Uterus (tissue), 4 donors: ENCODE measurements around the gene ZNF750. TPM values are rescaled to one million over a fixed set of nuclear protein-coding genes. Genes with fewer than 3 reads are reported as not detected.

ENCODE experiments used
- DNase-seq, 2 donors: peaks; one replicate each; pipeline ENCODE4 v3.0.0-alpha.2; 2019 to 2020
- H3K27ac ChIP-seq, 2 donors: fragments of 200-600 bp; sonication (generic); 1 replicate in 1 of 2; 2 replicates in 1 of 2; pipeline ENCODE4 v1.5.1; 2016 to 2018
- H3K27me3 ChIP-seq, 2 donors: fragments of 200-600 bp; sonication (generic); one replicate each; pipeline ENCODE4 v1.5.1; 2018 to 2019; ENCODE audit warnings: control low read depth in 1 of 2
- H3K36me3 ChIP-seq, 2 donors: fragments of 200-600 bp; sonication (generic); one replicate each; pipeline ENCODE4 v1.5.1; 2019; ENCODE audit warnings: control low read depth in 1 of 2
- H3K4me1 ChIP-seq, 2 donors: fragments of 200-600 bp; sonication (generic); one replicate each; pipeline ENCODE4 v1.5.1; 2018 to 2019; ENCODE audit warnings: control low read depth in 1 of 2
- H3K4me3 ChIP-seq, 2 donors: fragments of 200-600 bp; sonication (generic); 1 replicate in 1 of 2; 2 replicates in 1 of 2; pipeline ENCODE4 v1.5.1; 2018 to 2019; ENCODE audit warnings: mild to moderate bottlenecking in 1 of 2
- H3K9me3 ChIP-seq, 2 donors: fragments of 200-600 bp; sonication (generic); one replicate each; pipeline ENCODE4 v1.5.1; 2019; ENCODE audit warnings: control low read depth in 1 of 2
- POLR2A ChIP-seq, 2 donors: fragments of 450-650 bp; IDR thresholded peaks; one replicate each; pipeline ENCODE4 v1.6.1; 2016; ENCODE audit warnings: antibody characterized with exemption in 2 of 2, mild to moderate bottlenecking in 1 of 2, moderate library complexity in 1 of 2
- intact Hi-C: fragments of 100-400 bp; cut with DNase I; formaldehyde crosslinking; loops from one replicate; pipeline ENCODE4 v1.15.1; 2023; ENCODE audit warnings: low total_unique reads
- total RNA-seq, 4 donors: library from RNA; depleted of rRNA in 3 of 4; stranded (reverse); fragments of >200 nt in 3 of 4; gene quantifications; one replicate each; pipeline versions ENCODE4 v1.1.0 to v1.2.4, GENCODE V29; 2014 to 2023
- TF ChIP-seq, protein P1 (sequence below), 4 experiments: fragments of 200-600 bp in 2 of 4; fragments of 450-650 bp in 2 of 4; sonication (generic) in 2 of 4; IDR thresholded peaks; one replicate each; pipeline ENCODE4 v1.5.1; 2016 to 2019; ENCODE audit warnings: antibody characterized with exemption in 4 of 4, mild to moderate bottlenecking in 2 of 4, moderate library complexity in 1 of 4
- donor health status: DM: yes; HTN: yes; CAD: no.

Gene ZNF750
- total RNA-seq, 4 donors from 2014 or later = under 0.01 to 0.07 TPM; not detected in 2

DNA sequence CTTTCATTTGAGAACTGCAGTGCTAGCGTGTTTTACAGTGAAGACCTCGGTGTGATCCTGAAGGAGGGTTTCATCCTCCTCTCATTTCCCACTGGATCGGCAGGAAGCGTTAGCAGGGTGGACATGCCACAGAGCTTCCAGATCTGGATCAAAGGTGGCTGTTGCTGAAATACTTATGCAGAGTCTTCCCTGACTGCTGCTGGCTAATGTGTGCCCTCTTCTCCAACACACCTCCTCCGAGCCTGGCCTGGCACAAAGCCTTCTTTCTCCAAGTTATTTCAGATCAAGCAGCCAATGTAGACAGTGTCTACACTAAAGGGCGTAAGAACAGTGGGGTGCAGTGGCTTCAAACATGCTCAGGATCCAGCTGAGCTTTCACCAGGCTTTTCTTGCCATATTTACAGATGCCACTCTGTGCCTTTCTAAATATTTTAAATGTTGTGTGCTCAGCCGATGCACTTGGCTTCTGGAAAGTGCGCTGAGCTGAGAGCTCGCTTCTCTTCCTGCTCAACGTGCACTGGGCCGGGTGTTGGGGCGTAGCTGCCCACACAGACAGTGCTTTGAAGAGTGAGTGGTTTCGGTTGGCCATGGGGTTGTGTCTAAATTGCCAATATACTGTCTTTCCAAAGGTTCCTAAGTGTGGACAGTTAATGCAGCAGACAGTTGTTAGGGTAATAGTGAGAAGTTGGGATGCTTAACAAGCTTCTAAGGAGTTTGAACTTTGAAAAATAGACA, 2.1 kb downstream of the ZNF750 start:
- no peaks in the 10 kb centered on the region for H3K4me1 ChIP-seq
- H3K4me3 ChIP-seq = no peak overlapping the region
- no peaks in the 10 kb centered on the region for H3K36me3 ChIP-seq
- intact Hi-C loops = no loop called here
- H3K9me3 ChIP-seq = no peaks in the 10 kb centered on the region
- DNase-seq = no peak
- H3K27me3 ChIP-seq = no peaks in the 10 kb centered on the region
- TF ChIP-seq, protein P1, sequence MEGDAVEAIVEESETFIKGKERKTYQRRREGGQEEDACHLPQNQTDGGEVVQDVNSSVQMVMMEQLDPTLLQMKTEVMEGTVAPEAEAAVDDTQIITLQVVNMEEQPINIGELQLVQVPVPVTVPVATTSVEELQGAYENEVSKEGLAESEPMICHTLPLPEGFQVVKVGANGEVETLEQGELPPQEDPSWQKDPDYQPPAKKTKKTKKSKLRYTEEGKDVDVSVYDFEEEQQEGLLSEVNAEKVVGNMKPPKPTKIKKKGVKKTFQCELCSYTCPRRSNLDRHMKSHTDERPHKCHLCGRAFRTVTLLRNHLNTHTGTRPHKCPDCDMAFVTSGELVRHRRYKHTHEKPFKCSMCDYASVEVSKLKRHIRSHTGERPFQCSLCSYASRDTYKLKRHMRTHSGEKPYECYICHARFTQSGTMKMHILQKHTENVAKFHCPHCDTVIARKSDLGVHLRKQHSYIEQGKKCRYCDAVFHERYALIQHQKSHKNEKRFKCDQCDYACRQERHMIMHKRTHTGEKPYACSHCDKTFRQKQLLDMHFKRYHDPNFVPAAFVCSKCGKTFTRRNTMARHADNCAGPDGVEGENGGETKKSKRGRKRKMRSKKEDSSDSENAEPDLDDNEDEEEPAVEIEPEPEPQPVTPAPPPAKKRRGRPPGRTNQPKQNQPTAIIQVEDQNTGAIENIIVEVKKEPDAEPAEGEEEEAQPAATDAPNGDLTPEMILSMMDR (IDR thresholded peaks at IDR 0.05) = no peak
- TF ChIP-seq POLR2A (IDR thresholded peaks at IDR 0.05) = no peak
- H3K27ac ChIP-seq = peak overlapping the region in 1 of 2 donors; percentile 21

DNA sequence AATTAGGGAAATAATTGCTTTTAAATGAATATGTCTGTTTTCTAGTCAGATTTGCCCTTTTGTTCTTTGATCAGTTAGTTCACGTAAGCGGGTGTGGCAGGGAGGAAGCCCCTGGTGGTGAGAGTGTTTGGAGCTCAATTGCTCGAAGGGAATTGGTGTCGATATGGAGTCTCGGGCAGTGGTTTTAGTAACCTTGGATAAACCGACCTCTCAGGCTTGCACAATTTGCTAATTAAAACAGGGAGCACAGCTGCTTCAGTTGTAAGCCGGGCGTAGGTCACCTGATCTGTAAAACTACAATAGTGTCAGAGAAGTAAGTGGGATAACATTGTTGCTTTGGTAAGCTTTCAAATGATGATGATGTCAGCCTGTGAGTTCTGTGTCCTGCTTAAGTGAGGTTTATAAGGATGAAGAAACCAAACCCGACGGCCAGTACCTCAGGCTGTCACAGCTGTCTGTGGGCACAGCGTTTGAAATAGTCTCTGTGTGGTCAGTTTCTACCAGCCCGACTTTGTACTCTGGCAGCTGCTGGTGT, 2.9 kb downstream of the ZNF750 start:
- H3K27me3 ChIP-seq = no peaks in the 10 kb centered on the region
- no peaks in the 10 kb centered on the region for H3K9me3 ChIP-seq
- H3K36me3 ChIP-seq = no peaks in the 10 kb centered on the region
- H3K27ac ChIP-seq = peak overlapping the region in 1 of 2 donors; percentile 21
- DNase-seq = peak in 1 of 2 donors; percentile 47
- H3K4me3 ChIP-seq = no peak overlapping the region
- intact Hi-C loops = no loop called here
- H3K4me1 ChIP-seq = no peaks in the 10 kb centered on the region
- TF ChIP-seq, protein P1 (IDR thresholded peaks at IDR 0.05) = no peak
- no peak for TF ChIP-seq POLR2A (IDR thresholded peaks at IDR 0.05)

DNA sequence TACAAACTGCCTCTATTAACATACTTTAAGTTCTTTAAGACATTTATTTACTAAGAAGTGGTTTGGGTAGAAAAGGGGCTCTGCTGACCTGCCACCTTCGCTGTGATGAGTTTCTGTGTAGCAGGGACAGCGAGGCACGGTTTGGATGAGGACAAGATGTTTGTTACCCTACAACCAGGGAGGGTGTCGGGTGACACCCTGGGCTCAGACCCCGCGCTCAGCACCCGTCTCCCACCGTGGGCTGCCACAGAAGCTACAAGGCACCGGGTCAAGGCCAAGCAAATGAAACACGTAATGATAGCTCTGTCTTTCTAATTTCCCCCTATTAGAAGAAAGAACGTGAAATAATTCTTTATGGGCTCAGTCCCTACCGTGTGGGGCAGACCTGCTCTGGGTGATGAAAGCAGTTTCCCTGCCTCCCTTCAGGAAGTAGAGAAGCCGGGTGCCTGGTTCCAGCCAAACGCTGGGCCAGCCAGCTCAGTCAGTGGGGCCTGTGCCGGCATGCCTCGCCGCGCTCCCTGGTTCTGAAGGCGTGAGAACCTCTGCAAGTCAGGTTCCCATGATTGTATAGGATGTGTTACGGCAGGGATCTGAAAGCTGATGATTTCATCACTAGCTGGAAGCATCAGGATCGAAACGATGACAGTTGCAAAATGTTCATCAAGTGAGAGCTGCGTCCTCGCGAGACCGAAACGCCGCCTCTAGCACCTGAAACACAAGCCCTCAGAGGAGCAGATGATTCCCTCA, 3.9 kb downstream of the ZNF750 start:
- Histone ChIP-seq H3K27ac (no peak overlapping the region), H3K9me3 (no peaks in the 10 kb centered on the region), H3K27me3 (no peaks in the 10 kb centered on the region), H3K36me3 (no peaks in the 10 kb centered on the region), H3K4me1 (no peaks in the 10 kb centered on the region), H3K4me3 (no peak overlapping the region)
- no peak for TF ChIP-seq POLR2A (IDR thresholded peaks at IDR 0.05)
- TF ChIP-seq, protein P1 (IDR thresholded peaks at IDR 0.05) = no peak
- DNase-seq = no peak
- intact Hi-C loops = no loop called here

DNA sequence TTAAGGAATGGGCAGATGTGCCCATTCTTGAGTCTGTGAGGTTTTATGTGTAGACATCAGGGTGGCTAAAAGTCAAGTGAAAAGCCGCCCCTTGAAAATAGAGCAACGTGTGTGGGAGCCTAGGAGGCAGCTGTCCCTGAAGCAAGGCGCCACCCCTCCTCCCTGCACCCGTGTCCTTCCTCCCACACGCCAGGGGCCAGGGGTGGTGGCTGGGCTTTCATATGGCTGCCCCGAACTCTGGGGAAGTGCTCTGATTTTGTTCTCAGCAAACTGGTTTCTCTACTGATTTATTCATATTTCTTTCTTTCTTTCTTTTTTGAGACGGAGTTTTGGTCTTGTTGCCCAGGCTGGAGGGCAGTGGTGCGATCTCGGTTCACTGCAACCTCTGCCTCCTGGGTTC, 4.7 kb downstream of the ZNF750 start:
- H3K27ac ChIP-seq = no peak overlapping the region
- intact Hi-C loops = no loop called here
- H3K9me3 ChIP-seq = no peaks in the 10 kb centered on the region
- H3K27me3 ChIP-seq = no peaks in the 10 kb centered on the region
- H3K36me3 ChIP-seq = no peaks in the 10 kb centered on the region
- H3K4me3 ChIP-seq = no peak overlapping the region
- DNase-seq = no peak
- H3K4me1 ChIP-seq = no peaks in the 10 kb centered on the region
- TF ChIP-seq, protein P1 (IDR thresholded peaks at IDR 0.05) = no peak
- no peak for TF ChIP-seq POLR2A (IDR thresholded peaks at IDR 0.05)
